ENCODE data around the gene UVRAG.

GRCh38 chr11:76030286-76030685, 215.3 kb downstream of the UVRAG start:
- TF ChIP-seq CTCF (IDR thresholded peaks at IDR 0.05; ENCODE audit: insufficient read depth, low read length) (no peak), SPI1 (IDR thresholded peaks at IDR 0.05; ENCODE audit: borderline replicate concordance, low read depth) (no peak)

Data from HL-60 (cell line).